ENCODE measurements around the gene SH3BP4.

- TF ChIP-seq EP300 (IDR thresholded peaks at IDR 0.05) (no peak), POLR2A (IDR thresholded peaks at IDR 0.05) (no peak)
- TF ChIP-seq, protein P1, sequence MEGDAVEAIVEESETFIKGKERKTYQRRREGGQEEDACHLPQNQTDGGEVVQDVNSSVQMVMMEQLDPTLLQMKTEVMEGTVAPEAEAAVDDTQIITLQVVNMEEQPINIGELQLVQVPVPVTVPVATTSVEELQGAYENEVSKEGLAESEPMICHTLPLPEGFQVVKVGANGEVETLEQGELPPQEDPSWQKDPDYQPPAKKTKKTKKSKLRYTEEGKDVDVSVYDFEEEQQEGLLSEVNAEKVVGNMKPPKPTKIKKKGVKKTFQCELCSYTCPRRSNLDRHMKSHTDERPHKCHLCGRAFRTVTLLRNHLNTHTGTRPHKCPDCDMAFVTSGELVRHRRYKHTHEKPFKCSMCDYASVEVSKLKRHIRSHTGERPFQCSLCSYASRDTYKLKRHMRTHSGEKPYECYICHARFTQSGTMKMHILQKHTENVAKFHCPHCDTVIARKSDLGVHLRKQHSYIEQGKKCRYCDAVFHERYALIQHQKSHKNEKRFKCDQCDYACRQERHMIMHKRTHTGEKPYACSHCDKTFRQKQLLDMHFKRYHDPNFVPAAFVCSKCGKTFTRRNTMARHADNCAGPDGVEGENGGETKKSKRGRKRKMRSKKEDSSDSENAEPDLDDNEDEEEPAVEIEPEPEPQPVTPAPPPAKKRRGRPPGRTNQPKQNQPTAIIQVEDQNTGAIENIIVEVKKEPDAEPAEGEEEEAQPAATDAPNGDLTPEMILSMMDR (IDR thresholded peaks at IDR 0.05) = no peak
Observed at GRCh38 chr2:235029054-235029453, 77.2 kb downstream of the SH3BP4 start.

All from gastroesophageal sphincter (tissue), 3 donors.